Stomach (tissue), 4 donors: ENCODE measurements around the gene SLC8B1.

Source experiments
- POLR2A ChIP-seq, 4 donors: fragments of 450-650 bp; IDR thresholded peaks; one replicate each; pipeline ENCODE4 v1.6.1; 2016; ENCODE audit warnings: antibody characterized with exemption in 4 of 4, control low read depth in 2 of 4, mild to moderate bottlenecking in 1 of 4, moderate library complexity in 1 of 4
- TF ChIP-seq, protein P1 (sequence below), 7 experiments: fragments of 450-650 bp in 4 of 7; fragments of 200-600 bp in 3 of 7; sonication (generic) in 3 of 7; IDR thresholded peaks; one replicate each; pipeline ENCODE4 v1.5.1; 2016 to 2019; ENCODE audit warnings: antibody characterized with exemption in 7 of 7, control low read depth in 2 of 7, mild to moderate bottlenecking in 1 of 7

DNA sequence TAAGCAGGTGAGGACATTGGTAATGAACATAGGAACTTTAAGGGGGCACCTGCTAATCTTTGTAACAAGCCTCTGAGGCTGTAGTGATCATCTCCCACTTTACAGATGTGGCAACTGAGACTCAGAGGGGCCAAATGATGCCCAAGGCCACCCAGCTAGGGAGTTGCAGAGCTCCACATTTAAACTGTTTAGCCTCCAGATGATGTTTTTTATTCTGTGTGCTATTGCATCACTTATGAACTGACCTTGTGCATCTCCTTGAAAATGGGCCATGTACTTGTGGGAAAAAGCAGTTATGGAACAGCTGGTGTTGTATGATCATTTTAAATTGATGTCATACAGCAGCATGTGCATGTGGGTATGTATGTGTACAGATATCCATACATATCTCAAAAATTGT, 72.2 kb downstream of the SLC8B1 start:
- TF ChIP-seq, protein P1, sequence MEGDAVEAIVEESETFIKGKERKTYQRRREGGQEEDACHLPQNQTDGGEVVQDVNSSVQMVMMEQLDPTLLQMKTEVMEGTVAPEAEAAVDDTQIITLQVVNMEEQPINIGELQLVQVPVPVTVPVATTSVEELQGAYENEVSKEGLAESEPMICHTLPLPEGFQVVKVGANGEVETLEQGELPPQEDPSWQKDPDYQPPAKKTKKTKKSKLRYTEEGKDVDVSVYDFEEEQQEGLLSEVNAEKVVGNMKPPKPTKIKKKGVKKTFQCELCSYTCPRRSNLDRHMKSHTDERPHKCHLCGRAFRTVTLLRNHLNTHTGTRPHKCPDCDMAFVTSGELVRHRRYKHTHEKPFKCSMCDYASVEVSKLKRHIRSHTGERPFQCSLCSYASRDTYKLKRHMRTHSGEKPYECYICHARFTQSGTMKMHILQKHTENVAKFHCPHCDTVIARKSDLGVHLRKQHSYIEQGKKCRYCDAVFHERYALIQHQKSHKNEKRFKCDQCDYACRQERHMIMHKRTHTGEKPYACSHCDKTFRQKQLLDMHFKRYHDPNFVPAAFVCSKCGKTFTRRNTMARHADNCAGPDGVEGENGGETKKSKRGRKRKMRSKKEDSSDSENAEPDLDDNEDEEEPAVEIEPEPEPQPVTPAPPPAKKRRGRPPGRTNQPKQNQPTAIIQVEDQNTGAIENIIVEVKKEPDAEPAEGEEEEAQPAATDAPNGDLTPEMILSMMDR (IDR thresholded peaks at IDR 0.05), result no peak
- no peak for TF ChIP-seq POLR2A (IDR thresholded peaks at IDR 0.05)
